T-helper 1 cell treated with Interleukin-12 subunit alpha and Interleukin-12 subunit beta and Interleukin-4 antibody, amounts not matched to agents 30 ng/mL and 1 ng/mL, for 36 hours (primary cell): ENCODE data around the gene ACOT12. TPM values are rescaled to one million over a fixed set of nuclear protein-coding genes. Genes with fewer than 3 reads are reported as not detected.
"Not testable (repeated sequence)": the region's sequence is repeated elsewhere in the genome, so short reads cannot be mapped to it uniquely, and the experiment has no call there.

Experiments used
- intact Hi-C: fragments of 100-400 bp; cut with micrococcal nuclease; formaldehyde crosslinking; loops from one replicate; pipeline ENCODE4 v1.15.1; 2024
- total RNA-seq: library from RNA; stranded (reverse); gene quantifications from 2 replicates; pipeline ENCODE4 v1.2.3, GENCODE V29; 2022

The ACOT12 gene
- not detected in 2 replicates for total RNA-seq

GRCh38 chr5:81393783-81394718 is at the start of gene ACOT12:
Gene ACOT12, minus strand, starts transcription at chr5:81394134. Its CDS starts 20 bp downstream, at chr5:81394114.
- intact Hi-C loops, result no loop called here

GRCh38 chr5:81435023-81435422 is 41.1 kb upstream of the ACOT12 start:
- intact Hi-C loops, result no loop called here

GRCh38 chr5:81429985-81430384 is 36.1 kb upstream of the ACOT12 start:
- intact Hi-C loops, result no loop called here

GRCh38 chr5:81429363-81429762 is 35.4 kb upstream of the ACOT12 start:
- intact Hi-C loops, result no loop called here

GRCh38 chr5:81428861-81429260 is 34.9 kb upstream of the ACOT12 start:
- intact Hi-C loops, result no loop called here

GRCh38 chr5:81428446-81428845 is 34.5 kb upstream of the ACOT12 start:
- intact Hi-C loops, result no loop called here

GRCh38 chr5:81427566-81427965 is 33.6 kb upstream of the ACOT12 start:
- intact Hi-C loops, result no loop called here

- intact Hi-C loops, result no loop called here
These were observed 32.6 kb upstream of the ACOT12 start for GRCh38 chr5:81426359-81427030.

GRCh38 chr5:81425569-81425968 is 31.6 kb upstream of the ACOT12 start:
- intact Hi-C loops, result loop anchor here (1.0 kb wide), 6 partner anchors 82 to 800 kb away; partner anchors contain the start of gene SSBP2

- intact Hi-C loops, result loop anchor here (1.0 to 5.0 kb wide), 7 partner anchors 83 to 853 kb away; partner anchors contain the start of genes RPS23 and SSBP2
These were observed 30.8 kb upstream of the ACOT12 start for GRCh38 chr5:81424728-81425127.

- intact Hi-C loops, result loop anchor here (5.0 kb wide), 1 partner anchor 855 kb away; the partner anchor contains the start of gene RPS23
These were observed 28.7 kb upstream of the ACOT12 start for GRCh38 chr5:81422671-81423070.

- intact Hi-C loops, result loop anchor here (1.0 to 5.0 kb wide), 4 partner anchors 119 to 857 kb away; partner anchors contain the start of genes RPS23, SSBP2 and ZCCHC9
These were observed 26.2 kb upstream of the ACOT12 start for GRCh38 chr5:81420039-81420667.

- intact Hi-C loops, result no loop called here
These were observed 24.7 kb upstream of the ACOT12 start for GRCh38 chr5:81418606-81419005.

- intact Hi-C loops, result no loop called here
These were observed 23.1 kb upstream of the ACOT12 start for GRCh38 chr5:81417052-81417451.

- intact Hi-C loops, result no loop called here
These were observed 16.0 kb upstream of the ACOT12 start for GRCh38 chr5:81409896-81410295.

- intact Hi-C loops, result no loop called here
These were observed 15.4 kb upstream of the ACOT12 start for GRCh38 chr5:81409361-81409760.

GRCh38 chr5:81408496-81408895 is 14.6 kb upstream of the ACOT12 start:
- intact Hi-C loops, result no loop called here

GRCh38 chr5:81407811-81408210 is 13.9 kb upstream of the ACOT12 start:
- intact Hi-C loops, result not testable (repeated sequence)

- intact Hi-C loops, result no loop called here
These were observed 11.4 kb upstream of the ACOT12 start for GRCh38 chr5:81405126-81405891.

GRCh38 chr5:81402192-81402930 is 8.4 kb upstream of the ACOT12 start:
- intact Hi-C loops, result no loop called here
